Measurements from ENCODE around the gene PCDHA1. TPM values are rescaled to one million over a fixed set of nuclear protein-coding genes. Genes with fewer than 3 reads are reported as not detected.
"Not testable (repeated sequence)": the region's sequence is repeated elsewhere in the genome, so short reads cannot be mapped to it uniquely, and the experiment has no call there.

The PCDHA1 gene
- total RNA-seq = 0.10 TPM in 1 of 2 replicates, not detected in the other
- 0.01 TPM for polyA plus RNA-seq (2012)

DNA sequence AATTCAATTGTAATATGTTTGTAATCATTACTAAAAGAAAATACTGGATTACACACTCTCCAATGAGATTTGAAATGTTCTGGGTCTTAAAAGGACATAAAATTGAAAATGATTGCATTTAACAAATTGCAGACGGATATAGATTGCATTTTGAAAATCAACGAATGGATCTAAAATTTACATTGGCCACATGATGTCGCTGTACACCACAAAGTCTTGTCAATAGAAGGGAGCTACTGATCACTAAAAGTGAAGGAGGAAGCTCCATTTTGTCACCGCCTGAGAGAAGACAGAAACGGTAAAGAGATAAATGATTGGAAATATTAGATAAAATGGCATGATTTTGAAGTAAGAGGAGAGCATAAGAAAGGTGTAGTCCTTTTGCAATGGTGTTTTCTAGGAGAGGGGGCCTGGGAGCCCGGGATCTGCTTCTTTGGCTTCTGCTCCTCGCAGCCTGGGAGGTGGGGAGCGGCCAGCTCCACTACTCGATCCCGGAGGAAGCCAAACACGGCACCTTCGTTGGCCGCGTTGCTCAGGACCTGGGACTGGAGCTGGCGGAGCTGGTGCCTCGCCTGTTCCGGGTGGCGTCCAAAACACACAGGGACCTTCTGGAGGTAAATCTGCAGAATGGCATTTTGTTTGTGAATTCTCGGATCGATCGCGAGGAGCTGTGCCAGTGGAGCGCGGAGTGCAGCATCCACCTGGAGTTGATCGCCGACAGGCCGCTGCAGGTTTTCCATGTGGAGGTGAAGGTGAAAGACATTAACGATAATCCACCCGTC is at the start of gene PCDHA1:
TSS of gene PCDHA1 (plus strand) at position 236 of the 782 bp plus-strand sequence.
- DNase-seq (ENCODE audit: low read depth) = no peak

DNA sequence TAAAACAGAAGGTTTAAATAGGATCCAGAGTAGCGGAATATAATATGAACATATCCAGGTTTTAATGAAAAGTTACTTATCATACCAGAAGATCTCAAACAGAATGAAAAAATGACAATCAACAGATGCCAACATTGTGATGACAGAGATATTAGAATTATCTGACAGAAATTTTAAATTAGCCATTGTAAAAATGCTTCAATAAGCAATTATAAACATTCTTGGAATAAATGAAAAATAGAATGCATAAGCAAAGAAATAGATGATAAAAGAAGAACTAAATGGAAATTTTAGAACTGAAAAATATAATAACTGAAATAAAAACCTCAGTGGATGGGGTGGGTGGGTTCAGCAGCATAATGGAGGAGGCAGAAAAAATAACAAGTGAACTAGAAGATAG is 48.5 kb upstream of the PCDHA1 start:
- no peak for DNase-seq (ENCODE audit: low read depth)

DNA sequence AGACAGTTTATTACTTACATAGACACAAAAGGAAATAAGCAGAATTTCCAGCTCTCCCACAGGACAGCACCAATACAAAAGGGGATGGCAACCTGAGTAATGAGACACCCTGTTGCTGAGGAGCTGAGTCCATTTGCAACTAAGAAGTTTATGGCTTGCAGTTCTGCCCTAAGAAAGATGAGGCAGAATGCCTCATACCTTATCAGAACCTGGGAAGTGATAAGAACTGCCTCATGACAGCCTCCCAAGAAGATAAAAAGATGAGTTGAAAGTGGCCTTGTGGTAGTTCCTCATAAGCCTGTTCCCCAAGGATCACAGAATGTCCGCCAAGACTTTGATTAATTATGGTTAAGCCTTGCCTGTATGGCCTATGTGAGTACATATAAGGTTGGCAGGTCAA is 44.0 kb upstream of the PCDHA1 start:
- DNase-seq (ENCODE audit: low read depth) = no peak

DNA sequence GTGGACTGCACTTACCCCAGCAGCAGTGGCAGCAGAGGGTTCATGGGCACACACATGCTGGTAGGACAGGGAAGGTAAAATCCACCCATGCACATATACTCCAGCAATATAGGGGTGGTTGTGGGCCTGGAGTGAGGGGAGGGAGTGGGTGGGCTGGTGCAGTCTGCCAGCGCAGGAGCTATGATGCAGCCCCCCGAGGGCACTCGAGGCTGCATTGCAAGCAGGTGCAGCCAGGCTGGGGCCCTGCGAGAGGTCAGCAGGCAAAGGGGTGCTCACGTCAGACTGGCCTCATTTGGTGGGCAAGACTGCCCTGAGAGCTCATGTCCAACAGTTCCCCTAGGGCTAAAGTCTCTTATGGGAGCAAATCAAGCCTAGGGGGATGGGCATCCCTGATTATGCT is 32.4 kb upstream of the PCDHA1 start:
- DNase-seq (ENCODE audit: low read depth) = no peak

DNA sequence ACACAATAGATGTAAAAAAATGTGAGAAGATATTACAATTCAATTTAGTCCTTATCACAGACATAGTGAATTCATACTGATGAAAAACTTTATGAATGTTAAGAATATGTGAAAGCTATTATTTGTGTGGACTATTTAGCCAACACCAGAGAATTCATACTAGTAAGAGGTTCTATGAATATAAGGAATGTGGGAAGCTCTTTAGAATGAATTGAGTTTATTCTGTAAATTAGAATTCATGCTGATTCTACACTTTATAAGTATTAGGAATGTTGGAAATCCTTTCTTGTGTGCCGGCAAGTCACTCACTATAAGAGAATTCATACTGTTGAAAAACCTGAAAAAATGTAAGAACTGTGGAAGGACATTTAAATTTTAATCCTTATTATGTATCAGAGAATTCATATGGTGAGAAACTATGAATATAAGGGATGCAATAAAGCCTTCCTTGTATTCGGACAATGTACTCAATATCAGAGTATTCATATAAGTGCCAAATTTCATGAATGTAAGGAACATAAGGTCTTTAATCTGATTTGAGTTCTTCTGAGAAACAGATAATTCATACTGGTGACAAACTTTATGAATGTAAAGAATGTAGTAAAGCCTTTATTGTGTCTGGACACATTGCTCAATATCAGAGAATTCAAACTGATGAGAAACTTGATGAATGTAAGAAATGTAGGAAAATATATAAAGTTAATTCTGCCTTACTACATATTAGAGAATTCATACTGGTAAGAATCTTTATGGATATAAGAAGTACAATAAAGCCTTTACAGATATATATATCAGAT is 21.6 kb upstream of the PCDHA1 start:
- DNase-seq (ENCODE audit: low read depth) = no peak

DNA sequence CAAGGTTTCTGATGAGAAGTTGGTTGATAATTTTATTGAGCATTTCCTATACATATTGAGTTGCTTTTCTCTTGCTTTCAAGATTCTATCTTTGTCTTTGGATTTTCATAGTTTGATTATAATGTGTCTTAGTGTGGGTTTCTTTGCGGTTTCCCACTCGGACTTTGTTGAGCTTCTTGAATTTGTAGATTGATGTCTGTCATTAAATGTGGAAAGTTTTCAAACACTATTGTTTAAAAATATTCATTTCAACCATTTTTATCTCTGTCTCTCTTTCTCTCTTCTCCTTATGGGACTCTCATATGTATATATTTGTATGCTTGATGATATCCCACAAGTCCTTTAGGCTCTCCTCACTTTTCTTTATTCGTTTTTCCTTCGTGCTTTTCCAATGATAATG is 18.5 kb upstream of the PCDHA1 start:
- DNase-seq (ENCODE audit: low read depth) = no peak

DNA sequence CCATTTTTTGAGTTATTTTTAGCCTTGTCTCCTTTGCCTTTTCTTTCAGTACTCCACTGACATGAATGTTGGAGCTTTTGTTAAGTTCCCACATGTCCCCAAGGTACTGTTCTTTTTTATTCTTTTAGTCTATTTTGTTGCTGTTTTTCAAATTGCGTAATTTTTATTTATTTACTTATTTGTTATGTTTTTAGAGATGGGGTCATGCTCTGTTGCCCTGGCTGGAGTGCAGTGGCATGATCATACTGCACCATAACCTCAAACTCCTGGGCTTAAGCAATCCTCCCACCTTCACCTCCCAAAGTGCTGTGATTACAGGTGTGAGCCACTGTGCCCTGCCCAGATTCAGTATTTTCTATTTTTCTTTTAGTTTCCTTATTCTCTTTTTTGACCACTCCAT is 5.4 kb upstream of the PCDHA1 start:
- DNase-seq (ENCODE audit: low read depth) = no peak

DNA sequence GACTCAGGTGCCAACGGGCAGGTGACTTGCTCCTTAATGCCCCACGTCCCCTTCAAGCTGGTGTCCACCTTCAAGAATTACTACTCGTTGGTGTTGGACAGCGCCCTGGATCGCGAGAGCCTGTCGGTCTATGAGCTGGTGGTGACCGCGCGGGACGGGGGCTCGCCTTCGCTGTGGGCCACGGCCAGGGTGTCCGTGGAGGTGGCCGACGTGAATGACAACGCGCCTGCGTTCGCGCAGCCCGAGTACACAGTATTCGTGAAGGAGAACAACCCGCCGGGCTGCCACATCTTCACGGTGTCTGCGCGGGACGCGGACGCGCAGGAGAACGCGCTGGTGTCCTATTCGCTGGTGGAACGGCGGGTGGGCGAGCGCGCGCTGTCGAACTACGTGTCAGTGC is 1.5 kb downstream of the PCDHA1 start:
- not testable (repeated sequence) for DNase-seq (ENCODE audit: low read depth)

DNA sequence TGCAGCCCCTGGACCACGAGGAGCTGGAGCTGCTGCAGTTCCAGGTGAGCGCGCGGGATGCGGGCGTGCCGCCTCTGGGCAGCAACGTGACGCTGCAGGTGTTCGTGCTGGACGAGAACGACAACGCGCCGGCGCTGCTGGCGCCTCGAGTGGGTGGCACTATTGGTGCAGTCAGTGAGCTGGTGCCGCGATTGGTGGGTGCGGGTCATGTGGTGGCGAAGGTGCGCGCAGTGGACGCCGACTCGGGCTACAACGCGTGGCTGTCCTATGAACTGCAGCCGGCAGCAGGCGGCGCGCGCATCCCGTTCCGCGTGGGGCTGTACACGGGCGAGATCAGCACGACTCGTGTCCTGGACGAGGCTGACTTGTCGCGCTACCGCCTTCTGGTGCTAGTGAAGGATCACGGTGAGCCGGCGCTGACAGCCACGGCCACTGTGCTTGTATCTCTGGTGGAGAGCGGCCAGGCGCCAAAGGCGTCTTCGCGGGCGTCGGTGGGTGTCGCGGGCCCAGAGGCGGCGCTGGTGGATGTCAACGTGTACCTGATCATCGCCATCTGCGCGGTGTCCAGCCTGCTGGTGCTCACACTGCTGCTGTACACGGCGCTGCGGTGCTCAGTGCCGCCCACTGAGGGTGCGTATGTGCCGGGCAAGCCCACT is 2.0 kb downstream of the PCDHA1 start:
- DNase-seq (ENCODE audit: low read depth) = not testable (repeated sequence)

DNA sequence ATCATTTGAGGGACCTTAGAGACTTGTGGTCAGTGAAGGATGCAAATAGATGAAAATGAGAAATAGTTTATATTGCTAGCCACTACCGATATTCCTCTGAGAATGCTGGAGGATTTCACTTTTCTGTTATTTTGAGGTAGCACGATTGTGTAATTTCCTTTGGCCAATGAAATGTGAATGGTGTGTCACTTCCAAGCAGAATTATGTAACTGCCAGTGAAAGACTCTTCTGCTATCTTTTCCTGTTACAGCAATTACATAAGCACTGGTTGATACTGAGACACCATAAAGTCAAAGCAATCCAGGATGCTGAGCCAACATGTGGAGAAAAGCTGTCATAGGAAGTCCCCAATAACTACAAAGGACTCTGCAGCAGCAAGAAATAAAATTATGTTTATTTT is 5.1 kb downstream of the PCDHA1 start:
- DNase-seq (ENCODE audit: low read depth) = no peak

DNA sequence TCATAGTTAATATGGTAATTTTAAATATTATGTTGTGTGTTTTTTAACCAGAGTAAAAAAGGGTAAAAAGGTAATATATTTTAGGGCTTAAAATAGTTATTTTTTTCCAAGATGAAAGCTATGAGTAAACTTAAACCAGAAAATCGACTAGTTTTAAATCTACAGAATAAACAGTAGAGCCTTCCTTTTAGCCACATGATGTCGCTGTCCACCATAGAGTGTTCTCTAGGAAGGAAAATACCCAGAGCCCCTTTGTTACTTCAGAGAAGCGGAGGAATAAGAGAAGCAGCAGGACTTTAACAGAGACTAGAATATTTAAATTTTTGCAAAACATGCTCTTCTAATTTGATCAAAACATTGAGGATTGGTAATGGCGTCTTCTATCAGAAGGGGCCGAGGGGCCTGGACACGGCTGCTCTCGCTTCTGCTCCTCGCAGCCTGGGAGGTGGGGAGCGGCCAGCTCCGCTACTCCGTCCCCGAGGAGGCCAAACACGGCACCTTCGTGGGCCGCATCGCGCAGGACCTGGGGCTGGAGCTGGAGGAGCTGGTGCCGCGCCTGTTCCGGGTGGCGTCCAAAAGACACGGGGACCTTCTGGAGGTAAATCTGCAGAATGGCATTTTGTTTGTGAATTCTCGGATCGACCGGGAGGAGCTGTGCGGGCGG is 8.8 kb downstream of the PCDHA1 start, which contains the start of gene PCDHA2:
TSS of gene PCDHA2 (plus strand) at position 258 of the 664 bp plus-strand sequence.
- DNase-seq (ENCODE audit: low read depth) = no peak

DNA sequence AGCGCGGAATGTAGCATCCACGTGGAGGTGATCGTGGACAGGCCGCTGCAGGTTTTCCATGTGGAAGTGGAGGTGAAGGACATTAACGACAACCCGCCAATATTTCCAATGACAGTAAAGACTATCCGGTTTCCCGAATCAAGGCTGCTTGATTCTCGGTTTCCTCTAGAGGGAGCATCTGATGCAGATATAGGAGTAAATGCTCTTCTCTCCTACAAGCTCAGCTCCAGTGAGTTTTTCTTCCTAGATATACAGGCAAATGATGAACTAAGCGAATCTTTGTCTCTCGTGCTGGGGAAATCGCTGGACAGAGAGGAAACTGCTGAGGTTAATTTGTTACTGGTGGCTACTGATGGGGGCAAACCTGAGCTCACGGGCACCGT is 9.3 kb downstream of the PCDHA1 start:
- DNase-seq (ENCODE audit: low read depth) = no peak

DNA sequence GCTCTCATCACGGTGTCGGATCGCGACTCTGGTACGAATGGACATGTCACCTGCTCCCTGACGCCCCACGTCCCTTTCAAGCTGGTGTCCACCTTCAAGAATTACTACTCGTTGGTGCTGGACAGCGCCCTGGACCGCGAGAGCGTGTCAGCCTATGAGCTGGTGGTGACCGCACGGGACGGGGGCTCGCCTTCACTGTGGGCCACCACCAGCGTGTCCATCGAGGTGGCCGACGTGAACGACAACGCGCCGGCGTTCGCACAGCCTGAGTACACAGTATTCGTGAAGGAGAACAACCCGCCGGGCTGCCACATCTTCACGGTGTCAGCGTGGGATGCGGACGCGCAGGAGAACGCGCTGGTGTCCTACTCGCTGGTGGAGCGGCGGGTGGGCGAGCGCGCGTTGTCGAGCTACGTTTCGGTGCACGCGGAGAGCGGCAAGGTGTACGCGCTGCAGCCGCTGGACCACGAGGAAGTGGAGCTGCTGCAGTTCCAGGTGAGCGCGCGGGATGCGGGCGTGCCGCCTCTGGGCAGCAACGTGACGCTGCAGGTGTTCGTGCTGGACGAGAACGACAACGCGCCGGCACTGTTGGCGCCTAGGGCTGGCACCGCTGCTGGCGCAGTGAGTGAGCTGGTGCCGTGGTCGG is 10.3 kb downstream of the PCDHA1 start:
- not testable (repeated sequence) for DNase-seq (ENCODE audit: low read depth)

DNA sequence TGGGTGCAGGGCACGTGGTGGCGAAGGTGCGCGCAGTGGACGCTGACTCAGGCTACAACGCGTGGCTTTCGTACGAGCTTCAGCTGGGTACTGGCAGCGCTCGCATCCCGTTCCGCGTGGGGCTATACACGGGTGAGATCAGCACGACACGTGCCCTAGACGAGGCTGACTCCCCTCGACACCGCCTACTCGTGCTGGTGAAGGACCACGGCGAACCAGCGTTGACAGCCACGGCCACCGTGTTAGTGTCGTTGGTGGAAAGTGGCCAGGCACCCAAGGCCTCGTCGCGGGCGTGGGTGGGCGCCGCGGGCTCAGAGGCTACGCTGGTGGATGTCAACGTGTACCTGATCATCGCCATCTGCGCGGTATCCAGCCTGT is 10.8 kb downstream of the PCDHA1 start:
- DNase-seq (ENCODE audit: low read depth) = no peak

DNA sequence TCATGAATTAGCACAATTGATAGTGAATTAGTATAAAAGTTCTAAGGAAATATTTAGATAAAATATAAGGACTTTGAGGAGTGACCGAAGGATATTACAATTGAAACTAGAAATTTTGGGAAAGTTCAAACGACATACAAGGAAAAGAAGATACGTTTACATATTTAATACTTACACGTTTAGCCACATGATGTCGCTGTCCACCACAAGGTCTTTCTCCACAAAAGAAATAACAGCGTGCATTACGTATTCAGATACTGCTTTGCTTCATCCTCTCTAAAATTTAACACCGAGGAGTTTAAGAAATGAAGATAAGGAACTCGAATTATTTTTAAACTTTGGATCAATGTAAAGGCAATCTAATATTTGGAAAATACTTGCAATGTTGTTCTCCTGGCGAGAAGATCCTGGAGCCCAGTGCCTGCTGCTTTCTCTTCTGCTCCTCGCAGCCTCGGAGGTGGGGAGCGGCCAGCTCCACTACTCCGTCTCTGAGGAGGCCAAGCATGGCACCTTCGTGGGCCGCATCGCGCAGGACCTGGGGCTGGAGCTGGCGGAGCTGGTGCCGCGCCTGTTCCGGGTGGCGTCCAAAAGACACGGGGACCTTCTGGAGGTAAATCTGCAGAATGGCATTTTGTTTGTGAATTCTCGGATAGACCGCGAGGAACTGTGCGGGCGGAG is 15.0 kb downstream of the PCDHA1 start, which contains the start of gene PCDHA3:
TSS of gene PCDHA3 (plus strand) at position 242 of the 678 bp plus-strand sequence.
- DNase-seq (ENCODE audit: low read depth) = peak; percentile 25

DNA sequence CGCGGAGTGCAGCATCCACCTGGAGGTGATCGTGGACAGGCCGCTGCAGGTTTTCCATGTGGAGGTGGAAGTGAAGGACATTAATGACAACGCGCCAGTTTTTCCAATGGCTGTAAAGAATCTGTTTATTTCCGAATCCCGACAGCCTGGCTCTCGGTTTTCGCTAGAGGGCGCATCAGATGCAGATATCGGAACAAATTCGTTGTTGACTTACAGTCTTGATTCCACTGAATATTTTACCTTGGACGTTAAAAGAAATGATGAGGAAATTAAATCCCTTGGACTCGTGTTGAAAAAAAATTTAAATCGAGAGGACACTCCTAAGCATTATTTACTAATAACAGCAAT is 15.5 kb downstream of the PCDHA1 start:
- DNase-seq (ENCODE audit: low read depth) = peak; percentile 5

DNA sequence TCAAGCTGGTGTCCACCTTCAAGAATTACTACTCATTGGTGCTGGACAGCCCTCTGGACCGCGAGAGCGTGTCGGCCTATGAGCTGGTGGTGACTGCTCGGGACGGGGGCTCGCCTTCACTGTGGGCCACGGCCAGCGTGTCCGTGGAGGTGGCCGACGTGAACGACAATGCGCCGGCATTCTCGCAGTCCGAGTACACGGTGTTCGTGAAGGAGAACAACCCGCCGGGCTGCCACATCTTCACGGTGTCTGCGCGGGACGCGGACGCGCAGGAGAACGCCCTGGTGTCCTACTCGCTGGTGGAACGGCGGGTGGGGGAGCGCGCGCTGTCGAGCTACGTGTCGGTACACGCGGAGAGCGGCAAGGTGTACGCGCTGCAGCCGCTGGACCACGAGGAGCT is 16.4 kb downstream of the PCDHA1 start:
- DNase-seq (ENCODE audit: low read depth) = not testable (repeated sequence)

DNA sequence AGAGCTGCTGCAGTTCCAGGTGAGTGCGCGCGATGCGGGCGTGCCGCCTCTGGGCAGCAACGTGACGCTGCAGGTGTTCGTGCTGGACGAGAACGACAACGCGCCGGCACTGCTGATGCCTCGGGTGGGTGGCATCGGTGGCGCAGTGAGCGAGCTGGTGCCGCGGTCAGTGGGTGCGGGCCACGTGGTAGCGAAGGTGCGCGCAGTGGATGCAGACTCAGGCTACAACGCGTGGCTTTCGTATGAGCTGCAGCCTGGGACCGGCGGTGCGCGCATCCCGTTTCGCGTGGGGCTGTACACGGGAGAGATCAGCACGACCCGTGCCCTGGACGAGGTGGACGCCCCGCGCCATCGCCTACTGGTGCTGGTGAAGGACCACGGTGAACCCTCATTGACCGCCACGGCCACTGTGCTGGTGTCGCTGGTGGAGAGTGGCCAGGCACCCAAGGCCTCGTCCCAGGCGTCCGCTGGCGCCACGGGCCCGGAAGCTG is 16.9 kb downstream of the PCDHA1 start:
- no peak for DNase-seq (ENCODE audit: low read depth)

DNA sequence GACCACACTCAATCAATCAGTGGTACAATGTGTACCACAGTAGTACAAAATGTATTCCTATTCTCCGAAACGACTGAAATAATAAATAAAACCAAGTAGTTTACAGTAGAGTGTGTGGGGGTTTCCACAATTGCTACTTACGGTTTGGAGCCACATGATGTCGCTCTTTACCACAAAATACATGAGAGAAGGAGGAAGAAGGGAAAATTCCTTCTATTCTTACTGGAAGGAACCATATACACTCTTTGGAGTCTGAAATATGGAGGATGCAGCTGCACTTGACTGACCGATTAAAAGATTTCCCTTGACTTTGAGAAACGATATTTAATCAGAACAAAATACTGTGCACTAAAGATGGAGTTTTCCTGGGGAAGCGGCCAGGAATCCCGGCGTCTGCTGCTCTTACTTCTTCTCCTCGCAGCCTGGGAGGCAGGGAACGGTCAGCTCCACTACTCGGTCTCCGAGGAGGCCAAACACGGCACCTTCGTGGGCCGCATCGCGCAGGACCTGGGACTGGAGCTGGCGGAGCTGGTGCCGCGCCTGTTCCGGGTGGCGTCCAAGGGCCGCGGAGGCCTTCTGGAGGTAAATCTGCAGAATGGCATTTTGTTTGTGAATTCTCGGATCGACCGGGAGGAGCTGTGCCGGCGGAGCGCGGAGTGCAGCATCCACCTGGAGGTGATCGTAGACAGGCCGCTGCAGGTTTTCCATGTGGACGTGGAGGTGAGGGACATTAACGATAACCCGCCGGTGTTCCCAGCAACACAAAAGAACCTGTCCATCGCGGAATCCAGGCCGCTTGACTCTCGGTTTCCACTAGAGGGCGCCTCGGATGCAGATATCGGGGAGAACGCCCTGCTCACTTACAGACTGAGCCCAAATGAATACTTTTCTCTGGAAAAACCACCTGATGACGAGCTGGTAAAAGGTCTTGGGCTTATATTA is 21.2 kb downstream of the PCDHA1 start, which contains the start of gene PCDHA4:
TSS of gene PCDHA4 (plus strand) at position 235 of the 942 bp plus-strand sequence.
- peak; percentile 51 for DNase-seq (ENCODE audit: low read depth)

Data from myocyte (in vitro differentiated cells).